C4-2B (cell line): ENCODE data around the gene TRAPPC13.

Experiments used
- ZFX ChIP-seq: fragments of 450-650 bp; IDR thresholded peaks from 2 replicates; pipeline ENCODE4 v1.6.1; 2017
- TF ChIP-seq, protein P1 (sequence below): fragments of 450-650 bp; conservative IDR thresholded peaks from 2 replicates; pipeline ENCODE4 v1.5.1; 2017; ENCODE audit warnings: mild to moderate bottlenecking

DNA sequence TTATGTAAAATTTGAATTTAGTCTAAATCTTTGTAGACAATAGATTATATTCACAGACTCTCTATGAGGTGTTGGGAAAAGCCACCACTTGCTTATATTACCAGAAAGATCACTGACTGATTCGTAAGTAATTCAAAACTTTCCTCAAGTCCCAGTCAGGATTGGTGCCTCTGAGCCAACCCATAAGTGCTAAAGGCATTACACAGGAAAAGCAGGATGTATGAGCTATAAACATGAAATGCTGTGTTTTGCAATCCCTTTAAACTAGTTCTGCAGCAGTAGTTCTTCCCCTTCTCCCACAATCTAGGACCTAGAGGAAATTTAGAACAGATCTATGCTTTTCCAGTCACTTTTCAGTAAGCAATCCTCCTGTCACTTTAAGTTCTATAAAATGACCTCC, 48.0 kb downstream of the TRAPPC13 start:
- TF ChIP-seq, protein P1, sequence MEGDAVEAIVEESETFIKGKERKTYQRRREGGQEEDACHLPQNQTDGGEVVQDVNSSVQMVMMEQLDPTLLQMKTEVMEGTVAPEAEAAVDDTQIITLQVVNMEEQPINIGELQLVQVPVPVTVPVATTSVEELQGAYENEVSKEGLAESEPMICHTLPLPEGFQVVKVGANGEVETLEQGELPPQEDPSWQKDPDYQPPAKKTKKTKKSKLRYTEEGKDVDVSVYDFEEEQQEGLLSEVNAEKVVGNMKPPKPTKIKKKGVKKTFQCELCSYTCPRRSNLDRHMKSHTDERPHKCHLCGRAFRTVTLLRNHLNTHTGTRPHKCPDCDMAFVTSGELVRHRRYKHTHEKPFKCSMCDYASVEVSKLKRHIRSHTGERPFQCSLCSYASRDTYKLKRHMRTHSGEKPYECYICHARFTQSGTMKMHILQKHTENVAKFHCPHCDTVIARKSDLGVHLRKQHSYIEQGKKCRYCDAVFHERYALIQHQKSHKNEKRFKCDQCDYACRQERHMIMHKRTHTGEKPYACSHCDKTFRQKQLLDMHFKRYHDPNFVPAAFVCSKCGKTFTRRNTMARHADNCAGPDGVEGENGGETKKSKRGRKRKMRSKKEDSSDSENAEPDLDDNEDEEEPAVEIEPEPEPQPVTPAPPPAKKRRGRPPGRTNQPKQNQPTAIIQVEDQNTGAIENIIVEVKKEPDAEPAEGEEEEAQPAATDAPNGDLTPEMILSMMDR = no peak
- TF ChIP-seq ZFX = no peak
